NOMO-1 (cell line): ENCODE data around the gene HOXB9.

ENCODE experiments used
- DNase-seq, 2 experiments: peaks; one replicate each; lab custom pipeline; 2025; ENCODE audit not compliant: unreplicated experiment in 2 of 2; lab: John Stamatoyannopoulos, UW

Gene HOXB9

DNA sequence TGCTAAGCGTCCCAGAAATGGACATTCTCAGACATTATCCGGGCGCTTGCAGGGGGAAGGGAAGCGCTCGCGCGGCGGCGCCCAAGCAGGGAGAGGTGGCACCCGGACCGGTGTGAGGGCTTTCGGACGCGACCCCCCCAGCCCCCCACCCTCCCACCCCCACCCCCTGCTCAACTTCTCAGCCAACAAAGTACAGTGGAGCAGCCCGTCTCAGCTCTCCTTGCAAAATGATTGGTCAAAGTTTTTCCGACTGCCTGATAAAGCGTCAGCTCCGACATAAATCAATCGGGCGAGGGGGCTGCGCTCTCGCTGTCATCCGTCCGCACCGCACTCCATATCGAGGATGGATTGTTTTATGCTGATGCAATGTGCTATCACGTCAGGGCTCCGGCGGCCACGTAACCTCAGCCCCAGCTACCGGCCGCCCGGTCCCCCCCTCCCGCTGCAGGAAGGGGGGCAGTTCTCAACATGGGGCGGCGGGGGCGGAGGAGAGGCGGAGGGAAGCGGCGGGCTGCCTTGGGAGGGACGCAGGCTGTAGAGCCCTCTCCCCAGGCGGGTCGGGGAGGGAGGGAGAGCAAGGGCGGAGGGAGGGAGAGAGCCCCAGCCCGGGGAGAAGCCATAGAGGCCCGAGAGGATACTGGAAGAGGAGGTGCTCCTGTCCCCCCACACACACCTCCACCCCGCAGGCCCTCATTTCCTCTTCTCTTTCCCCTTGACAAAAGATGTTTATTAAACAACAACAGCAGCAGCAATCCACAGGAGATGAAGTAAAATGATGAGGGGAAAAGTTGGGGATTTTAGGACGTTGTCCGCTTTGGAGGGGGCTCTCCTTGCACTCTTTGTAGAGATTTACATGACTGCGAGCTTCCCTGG is at the start of gene HOXB9:
Gene HOXB9, minus strand, starts transcription at position 114 of the 873 bp plus-strand sequence. Its CDS starts 89 bp downstream, at position 25.
- no peak for DNase-seq

DNA sequence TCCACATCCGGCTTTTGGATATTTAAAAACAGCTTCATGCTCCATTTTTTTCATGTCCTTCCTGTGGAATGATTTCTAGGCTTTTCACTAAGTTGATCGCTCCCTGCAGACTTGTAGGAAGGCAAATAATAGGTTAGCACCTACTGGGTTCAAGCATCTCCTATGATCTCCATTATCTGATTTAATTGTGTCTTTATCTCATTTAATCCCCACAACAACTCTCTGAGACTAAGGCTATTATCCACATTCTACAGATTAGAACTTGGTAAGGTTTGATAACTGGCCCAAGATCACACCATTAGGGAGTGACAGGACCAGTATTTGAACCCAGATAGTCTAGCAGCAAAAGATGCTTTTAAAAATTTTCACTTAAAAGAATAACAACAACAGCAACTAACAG is 46.2 kb upstream of the HOXB9 start:
- no peak for DNase-seq

DNA sequence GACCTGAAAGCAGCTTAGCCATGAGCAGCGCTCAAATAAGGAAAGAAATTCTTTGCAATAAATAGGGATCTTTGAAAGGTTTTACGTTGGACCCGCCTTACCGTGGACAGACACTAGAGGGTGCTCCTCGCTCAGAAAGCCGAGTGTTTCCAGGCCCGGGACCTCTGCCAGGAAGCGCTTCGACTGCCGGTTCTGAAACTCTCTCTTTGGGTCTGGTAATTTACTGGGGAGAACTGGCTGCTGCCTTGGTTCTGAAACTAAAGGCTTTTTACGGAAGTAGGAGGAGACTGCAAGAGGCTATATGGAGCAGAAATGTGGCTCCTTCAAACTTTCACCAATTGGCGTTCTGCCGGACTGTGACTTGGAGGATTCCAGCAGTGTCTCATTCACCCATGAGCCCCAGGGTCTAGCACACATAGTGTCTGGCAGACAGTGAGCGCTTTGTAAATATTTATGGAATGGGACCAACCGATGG is 45.6 kb upstream of the HOXB9 start:
- peak; percentile 43 to 59 for DNase-seq

DNA sequence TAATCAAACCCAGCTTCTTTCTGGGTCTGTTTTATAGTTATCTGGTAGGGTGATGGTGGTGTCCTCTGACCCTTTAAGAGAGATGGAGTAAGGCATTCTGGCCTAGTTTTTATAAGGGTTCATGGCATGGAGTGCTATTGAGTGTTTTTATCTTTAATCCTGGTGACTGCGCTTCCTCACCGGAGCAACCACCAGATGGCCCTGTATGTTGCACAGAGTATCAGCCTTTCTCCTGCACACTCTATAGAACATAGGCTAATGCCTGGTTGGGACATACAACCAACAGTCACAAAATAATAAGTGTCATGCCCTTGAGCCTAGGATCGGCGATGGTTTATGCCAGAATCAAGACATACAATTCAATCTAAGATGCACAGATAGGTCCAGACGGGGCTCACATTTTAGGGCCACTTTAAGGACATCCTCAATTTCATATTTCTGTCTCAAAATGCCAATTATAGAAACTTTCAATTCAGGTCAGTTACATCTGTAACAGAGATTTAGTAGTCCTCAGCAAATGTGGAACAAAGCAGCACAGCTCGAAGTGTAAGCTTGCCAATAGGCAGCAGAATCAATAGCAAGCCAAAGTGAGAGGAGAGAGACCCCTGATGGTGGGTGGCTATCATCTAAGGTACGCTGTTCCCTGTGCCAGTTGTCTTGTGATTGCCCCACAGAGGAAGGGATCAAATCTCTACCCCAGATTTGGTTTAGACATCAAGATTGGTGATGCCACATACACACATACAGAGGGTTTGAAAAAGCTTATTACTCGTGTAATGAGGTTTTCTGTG is 37.2 kb upstream of the HOXB9 start:
- no peak for DNase-seq

DNA sequence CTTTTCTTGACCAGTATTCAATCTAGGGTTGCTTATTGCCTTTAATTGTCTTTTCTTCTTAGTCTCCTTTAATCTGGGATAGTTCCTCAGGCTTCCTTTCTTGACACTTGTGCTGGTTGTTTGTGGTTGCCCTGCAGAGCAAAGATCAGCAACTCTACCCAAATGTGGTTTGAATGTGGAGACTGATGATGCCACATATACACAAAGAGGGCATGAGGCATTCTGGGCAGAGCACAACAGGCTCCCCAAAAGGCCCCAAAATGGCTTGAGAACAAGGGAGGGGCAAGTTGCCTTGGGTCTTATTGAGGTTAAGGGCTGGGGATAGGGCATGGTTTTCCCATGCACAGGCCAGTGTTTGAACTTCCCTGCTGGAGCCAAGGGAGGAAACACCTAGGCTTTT is 29.8 kb upstream of the HOXB9 start:
- DNase-seq, result no peak

DNA sequence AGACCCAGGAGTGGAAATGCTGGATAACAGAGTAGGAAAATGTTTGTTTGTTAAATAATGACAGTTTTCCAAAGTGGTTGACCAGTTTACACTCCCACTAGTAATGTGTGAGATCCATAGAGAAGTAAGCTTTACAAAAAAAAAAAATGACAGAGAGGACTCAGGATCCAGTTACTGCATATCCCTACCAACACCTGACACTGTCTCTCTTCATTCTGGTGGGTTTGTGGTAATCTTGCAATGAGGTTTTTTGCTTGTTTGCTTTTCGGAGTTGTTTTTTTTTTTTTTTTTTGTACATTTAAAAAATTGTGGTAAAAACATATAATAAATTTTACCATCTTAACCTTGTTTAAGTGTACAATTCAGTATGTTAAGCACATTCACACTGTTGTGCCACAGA is 23.6 kb upstream of the HOXB9 start:
- no peak for DNase-seq

DNA sequence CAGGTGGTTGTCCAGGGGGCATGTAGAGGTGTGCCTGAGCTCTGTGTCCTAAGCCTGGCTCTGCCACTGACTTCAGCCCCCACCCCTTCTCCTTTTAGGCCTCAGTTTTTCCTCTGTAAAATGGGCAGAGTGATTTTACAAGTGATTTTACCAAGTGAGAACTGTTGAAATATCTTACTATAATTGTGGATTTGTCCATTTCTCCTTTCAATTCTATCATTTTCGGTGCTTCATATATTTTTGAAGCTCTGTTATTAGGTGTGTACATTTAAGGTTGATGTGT is 21.7 kb upstream of the HOXB9 start:
- DNase-seq, result no peak

DNA sequence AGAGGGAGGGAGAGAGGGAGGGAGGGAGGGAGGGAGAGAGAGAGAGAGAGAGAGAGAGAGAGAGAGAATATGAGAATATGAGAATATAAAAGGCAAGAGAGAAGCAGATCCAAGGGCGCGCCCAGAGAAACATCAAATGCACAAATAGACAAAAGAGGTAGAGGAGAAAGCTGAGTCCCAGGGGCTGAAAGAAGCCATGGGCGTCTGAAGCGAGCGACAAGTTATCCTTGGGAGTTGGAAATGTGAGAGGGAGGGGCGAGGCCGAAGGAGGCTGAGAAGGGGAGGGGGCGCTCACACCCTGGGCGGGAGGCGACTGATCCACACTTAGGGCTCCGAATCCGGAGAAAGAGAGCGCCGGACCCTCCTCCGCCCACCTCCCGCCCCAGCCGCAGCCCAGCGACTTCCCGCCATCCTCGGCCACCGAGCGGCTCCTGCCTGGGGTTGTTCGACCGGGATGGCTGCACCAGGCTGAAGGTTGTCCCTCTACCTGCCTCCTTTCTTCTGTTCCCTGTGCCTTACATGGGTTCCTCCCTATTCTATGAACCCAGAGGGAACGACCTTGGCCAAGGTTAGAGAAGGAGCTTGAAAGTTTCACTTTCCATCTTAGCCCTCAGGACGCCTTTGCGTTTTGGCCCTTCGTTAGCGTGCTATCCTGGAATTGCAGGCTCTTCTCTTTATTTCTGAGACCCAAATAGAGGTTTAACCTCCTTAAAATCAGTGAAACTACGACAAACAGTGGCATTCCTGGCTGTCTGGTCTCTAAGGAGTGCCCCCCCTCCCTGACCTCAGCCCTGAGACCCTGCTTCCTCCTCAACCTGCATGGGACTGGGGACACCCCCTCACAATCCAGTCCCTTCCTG is 21.2 kb upstream of the HOXB9 start:
- peak; percentile 10 to 51 for DNase-seq

DNA sequence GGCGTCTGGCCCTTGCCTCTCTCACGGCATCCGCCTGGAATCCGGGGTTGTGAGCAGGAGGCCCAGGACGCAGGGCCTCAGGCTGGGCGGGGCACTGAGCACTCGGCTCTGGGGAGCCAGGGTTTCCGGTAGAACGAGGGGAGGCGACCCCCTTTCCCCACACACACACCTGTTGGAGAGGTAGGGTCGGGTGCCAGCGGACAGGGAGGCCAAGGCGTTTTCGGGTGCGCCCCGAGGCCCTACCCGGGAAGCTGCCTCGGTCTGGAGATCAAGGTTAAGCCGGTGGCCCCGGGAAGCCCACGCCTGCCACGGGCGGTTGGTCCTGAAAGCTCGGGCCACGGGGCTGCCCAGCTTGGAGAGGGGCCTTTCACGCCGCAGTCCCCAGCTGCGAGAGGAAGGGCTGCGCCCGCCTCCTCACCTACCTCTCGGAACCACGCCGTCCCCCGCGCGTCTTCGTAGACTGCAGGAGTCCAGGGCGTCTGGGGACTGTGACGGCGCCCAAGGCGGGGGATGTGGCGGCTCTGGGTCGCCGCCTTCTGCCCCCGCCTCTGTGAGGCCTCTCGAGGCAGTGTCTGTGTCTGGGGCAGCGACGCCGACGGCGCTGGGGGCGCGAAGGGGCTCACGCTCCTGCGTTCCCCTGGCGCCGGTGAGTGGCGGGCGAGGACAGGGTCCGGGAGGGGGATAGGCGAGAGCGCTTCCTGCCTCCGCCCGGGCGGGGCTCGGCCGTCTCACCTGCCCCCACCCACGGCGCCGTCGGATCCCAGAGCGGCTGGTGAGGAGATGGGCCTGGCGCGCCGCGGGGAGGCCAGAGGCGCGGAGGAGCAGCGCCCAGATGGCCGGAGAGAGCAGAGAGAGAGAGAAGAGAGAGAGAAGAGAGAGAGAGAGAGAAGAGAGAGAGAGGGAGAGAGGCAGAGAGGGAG is 20.3 kb upstream of the HOXB9 start:
- no peak for DNase-seq

DNA sequence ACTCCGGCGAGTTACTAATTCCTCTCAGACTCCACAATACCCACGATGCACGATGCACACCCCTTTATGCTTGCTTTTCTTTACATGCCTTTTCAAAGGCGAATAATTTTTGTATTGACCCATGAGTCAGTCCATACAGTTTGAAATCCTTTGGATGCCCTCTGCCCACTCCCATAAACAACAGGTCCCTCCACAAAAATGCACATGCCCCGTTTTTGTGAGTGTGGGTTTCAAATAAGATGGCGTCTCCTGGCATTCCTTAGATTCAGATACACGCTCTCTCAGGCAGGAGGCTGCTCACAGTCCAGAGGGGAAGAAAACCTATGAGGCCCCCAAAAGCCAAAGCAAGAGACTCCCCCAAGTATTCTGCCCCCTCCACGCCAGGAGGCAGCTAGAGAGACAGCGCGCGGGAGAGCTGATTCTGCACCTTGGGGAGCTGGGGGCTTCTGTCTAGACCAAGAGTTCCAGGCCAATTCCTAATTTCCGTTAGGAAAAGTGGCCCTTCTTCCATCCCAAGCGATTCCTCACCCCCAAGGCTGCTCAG is 19.6 kb upstream of the HOXB9 start:
- DNase-seq, result no peak

DNA sequence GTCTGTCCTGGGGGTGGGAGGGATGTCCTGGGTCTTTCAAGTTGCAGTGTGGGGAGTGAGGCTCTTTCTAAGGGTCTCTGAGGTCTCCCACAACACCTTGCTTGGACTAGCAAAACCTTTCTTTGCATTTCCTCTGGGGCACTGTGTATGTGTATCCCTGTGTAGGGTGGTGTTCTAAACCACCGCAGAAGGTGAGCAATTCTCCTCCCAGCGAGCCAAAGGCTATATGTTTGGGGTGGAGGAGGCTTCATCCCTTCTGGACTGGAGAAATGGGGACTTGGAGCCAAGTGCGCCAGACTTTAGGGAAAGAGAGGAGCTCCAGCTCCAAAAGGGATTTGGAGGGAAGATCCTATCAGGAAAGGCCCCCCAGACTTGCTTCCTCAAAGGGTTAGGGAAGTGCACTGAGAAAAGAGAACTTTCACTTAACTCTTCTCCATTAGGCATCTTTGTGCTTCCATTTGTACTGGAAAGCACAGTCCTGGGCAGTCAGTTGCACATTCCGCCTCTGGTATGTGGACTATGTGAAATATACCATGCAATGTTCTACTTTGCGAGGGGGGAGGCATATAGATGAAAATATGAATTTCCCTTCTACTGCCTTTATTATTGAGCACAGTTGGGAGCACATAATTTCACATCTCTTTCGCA is 18.9 kb upstream of the HOXB9 start:
- DNase-seq, result no peak

DNA sequence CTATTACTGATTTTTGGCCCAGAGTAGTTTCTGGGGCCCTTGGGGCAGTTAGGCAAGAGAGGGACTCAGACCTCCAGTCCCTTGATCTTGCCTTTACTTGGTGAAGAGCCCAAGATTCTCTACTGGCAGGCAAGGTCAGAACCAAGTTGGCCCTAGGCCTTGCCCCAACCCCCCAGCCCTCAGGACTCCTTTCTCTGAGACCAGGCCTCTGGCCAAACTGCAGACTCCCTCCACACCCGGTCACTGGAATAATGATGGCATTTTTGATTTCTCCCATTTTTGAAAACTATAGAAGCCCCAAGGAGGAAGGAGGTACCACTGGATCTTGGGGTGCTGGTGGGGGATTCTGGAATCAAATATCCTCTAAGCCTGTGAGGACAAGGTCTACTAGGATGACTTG is 18.0 kb upstream of the HOXB9 start:
- DNase-seq, result no peak

DNA sequence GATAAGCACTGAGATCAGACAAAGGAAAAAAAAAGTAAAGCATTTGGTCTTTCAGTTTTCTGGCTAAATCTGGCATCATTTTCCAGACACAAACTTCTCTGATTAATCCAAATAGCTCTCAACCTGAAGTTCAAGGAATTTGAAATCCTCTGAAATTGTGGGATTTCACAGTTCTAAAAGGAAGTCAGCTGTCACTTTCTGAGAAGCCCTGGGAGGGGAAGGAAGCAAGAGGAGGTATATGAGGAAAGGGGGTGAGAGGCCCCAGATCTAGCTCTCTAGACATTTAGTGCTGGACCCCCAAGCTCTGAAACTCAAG is 17.5 kb upstream of the HOXB9 start:
- no peak for DNase-seq

DNA sequence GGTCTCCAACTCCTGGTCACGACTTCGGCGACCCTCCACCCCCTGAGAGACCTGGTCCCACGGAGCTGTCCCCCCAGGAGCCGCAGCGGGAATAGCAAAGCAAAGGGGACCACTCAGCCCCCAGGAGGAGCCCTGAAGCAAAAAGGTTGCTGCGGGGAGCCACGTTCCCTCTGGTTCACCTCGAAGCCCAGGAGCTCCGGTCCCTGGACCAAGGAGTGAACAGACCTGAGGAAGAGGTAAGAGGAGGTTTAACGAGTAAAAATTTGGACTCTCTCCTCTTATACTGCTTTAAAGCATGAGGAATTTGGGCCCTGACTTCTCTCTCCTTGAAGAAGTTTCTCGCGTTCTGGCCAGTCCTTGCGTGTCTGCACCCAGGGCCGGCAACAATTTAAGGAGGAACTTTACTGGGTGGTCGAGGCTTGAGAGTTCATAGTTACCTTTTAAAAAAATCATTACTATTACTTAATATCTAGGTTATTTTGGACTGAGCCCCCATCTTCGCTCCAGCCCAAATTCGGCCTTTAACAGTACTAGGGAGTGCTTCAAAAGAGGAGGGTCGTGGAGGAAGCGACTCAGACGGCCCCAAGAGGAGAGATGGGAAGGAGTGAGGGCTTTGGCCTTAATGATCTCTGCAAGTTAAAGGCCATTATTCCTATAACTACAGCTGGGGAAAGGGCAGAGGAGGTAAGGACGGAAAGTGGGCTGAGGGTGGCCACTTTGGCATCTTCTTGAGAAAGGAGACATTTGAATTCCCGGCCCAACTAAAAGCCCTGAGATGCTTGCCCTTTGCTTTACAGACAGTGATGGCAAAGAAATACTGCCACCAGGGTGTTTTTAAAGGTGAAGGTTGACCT is 16.9 kb upstream of the HOXB9 start:
- DNase-seq, result no peak

DNA sequence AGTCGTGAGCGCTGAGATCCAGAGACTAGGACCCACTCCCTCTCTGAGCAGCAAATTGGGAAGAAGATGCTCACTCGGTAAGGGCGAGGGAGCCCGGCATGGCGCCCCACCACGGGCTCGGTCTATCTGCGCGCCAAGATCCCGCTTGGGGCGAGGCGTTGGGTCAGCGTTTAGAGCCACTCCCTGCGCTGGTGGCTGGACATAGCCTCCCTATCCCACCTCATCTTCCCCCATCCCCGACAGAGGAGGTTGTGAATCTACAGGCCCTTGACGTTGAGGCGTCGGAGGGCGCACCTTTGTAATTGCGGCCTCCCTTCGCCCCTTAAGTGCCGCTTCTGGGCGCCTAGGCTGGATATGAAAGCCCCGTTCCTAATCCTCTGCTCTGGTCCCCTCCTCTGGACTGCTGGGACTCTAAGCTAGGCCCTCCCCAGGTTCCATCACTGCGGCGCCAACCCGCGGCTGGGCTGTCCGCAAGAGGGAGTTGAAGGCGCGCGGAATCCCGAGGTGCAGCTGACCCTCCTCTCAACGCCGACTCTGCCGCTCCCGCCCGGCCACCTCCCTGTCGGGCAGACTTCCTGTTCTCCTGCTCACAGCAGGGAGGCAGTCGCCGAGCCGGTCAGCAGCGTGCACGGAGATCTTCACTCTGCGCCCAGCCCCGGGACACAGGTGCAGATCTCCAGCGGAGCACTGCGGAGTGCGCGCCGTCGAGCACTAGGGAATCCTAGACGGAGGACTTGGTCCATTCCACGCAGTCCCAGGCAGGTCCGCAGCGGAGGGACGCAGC is 16.1 kb upstream of the HOXB9 start:
- DNase-seq, result no peak

DNA sequence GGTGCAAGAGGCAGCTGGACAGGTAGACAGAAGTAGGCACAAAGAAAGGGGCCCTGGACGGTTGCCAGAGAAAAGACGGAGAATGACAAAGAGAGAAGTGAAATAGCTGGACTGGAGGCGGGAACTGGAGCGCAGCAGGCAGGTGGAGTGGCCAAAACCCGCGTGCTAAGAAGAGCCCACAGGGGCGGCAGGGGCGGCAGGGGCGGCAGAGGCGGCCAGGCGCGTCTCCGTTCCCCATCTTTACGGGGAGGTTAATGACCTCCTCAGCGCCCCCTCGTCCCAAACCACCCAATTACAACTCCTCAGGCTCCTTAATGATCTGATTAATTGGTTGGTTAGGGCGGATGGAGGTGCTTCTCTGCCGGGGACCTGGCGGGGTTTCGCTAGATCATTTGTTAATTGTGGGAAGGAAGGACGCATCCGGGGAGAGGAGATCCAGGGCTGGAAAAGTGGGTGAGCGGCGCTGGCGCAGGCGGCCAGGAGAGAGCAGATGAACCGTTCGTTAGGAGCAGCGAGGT is 15.4 kb upstream of the HOXB9 start:
- peak; percentile 14 to 20 for DNase-seq

DNA sequence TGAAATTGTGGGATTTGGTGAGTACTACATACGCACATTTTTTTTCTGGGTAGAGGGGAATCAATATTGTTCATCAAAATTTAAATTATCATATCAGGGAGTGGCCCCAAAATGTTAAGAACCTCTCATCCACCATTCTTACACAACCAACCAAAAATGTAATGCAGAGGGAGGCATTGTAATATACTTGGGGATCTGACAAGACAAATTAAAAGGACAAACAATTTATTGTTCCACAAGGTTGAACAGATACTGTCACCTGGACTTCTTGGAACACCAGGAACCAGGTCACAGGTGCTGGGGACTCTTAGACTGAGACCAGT is 14.7 kb upstream of the HOXB9 start:
- no peak for DNase-seq
